ENCODE results near the gene NCAPH2.

GRCh38 chr22:50535113-50535512 is 27.1 kb downstream of the NCAPH2 start:
- TF ChIP-seq POLR2A (IDR thresholded peaks at IDR 0.05; ENCODE audit: low read length) (no peak), GATA1 (IDR thresholded peaks at IDR 0.05; ENCODE audit: low read depth, low read length) (no peak)

All from erythroblast (primary cell).